Measurements from ENCODE around the gene MYO15B.

The MYO15B gene

DNA sequence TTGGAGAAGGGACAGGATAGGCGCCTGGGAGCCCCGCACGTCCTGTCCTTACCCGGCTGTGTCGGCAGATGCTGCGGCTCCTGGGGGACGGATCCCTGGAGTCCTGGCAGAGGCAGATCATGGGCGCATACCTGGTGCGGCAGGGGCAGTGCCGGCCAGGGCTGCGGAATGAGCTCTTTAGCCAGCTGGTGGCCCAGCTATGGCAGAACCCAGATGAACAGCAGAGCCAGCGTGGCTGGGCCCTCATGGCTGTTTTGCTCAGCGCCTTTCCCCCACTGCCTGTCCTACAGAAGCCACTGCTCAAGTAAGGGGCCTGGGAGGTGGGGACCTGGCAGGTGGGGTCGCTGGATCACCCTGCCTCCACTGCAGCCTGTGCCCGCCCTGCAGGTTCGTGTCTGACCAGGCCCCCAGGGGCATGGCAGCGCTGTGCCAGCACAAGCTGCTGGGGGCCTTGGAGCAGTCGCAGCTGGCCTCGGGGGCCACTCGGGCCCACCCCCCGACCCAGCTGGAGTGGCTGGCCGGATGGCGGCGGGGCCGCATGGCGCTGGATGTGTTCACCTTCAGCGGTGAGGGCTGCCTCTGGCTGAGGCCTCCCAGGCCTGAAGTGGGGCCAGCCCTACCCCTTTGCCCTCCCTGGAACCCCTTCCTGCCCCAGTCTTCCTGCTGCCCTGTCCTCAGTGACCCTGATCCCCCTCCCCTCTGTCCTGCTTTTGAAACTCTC, 25.5 kb downstream of the MYO15B start:
- TF ChIP-seq, protein P1, sequence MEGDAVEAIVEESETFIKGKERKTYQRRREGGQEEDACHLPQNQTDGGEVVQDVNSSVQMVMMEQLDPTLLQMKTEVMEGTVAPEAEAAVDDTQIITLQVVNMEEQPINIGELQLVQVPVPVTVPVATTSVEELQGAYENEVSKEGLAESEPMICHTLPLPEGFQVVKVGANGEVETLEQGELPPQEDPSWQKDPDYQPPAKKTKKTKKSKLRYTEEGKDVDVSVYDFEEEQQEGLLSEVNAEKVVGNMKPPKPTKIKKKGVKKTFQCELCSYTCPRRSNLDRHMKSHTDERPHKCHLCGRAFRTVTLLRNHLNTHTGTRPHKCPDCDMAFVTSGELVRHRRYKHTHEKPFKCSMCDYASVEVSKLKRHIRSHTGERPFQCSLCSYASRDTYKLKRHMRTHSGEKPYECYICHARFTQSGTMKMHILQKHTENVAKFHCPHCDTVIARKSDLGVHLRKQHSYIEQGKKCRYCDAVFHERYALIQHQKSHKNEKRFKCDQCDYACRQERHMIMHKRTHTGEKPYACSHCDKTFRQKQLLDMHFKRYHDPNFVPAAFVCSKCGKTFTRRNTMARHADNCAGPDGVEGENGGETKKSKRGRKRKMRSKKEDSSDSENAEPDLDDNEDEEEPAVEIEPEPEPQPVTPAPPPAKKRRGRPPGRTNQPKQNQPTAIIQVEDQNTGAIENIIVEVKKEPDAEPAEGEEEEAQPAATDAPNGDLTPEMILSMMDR (IDR thresholded peaks at IDR 0.05; ENCODE audit: insufficient read depth, low read depth, low read length, missing control alignments), result no peak
- H3K4me3 ChIP-seq (ENCODE audit: low read depth, low read length), result no peak overlapping the region
- DNase-seq (ENCODE audit: low read depth), result no peak

DNA sequence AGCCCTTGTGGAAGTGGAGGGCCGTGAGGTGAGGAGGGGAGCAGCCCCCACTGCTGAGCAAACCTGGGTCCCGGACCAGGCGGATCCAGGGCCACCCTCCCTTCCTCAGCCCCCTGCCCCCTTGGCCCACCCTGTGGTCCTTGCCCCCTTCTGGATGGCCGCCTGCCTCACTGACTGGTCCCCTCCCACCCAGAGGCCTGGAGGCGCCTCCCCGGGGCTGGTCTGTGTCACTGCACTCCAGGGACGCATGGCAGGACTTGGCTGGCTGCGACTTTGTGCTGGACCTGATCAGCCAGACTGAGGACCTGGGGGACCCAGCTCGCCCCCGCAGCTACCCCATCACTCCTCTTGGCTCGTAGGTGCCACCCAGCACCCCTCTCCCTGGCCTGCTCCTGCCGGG, 26.4 kb downstream of the MYO15B start:
- no peak for DNase-seq (ENCODE audit: low read depth)
- H3K4me3 ChIP-seq (ENCODE audit: low read depth, low read length), result no peak overlapping the region
- TF ChIP-seq, protein P1 (IDR thresholded peaks at IDR 0.05; ENCODE audit: insufficient read depth, low read depth, low read length, missing control alignments), result peak; percentile 27

DNA sequence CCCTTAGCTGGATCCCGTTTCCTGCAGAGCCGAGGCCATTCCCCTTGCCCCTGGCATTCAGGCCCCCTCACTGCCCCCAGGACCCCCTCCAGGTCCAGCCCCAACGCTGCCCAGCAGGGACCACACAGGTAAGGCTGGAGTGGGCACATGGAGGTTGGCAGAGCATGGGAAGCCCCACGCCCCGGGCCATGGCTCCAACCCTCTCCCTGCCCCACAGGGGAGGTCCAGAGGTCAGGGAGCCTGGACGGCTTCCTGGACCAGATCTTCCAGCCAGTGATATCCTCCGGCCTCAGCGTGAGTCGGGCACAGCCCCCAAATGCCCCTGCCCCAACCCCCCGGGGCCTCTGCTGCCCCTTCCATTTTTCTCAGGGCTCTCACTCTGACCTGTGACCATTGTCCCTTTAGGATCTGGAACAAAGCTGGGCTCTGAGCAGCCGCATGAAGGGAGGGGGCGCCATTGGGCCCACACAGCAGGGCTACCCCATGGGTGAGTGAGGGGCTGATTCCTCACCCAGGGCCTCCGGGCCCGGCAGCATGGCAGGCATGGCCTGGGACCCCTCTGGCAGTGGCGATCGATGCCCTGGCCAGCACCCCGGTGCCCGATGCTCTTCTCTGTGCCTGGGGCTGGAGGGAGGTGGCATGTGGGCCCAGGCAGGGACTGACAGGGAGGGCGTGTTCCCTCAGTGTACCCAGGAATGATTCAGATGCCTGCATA, 27.1 kb downstream of the MYO15B start:
- no peak for DNase-seq (ENCODE audit: low read depth)
- no peak overlapping the region for H3K4me3 ChIP-seq (ENCODE audit: low read depth, low read length)
- TF ChIP-seq, protein P1 (IDR thresholded peaks at IDR 0.05; ENCODE audit: insufficient read depth, low read depth, low read length, missing control alignments), result no peak

DNA sequence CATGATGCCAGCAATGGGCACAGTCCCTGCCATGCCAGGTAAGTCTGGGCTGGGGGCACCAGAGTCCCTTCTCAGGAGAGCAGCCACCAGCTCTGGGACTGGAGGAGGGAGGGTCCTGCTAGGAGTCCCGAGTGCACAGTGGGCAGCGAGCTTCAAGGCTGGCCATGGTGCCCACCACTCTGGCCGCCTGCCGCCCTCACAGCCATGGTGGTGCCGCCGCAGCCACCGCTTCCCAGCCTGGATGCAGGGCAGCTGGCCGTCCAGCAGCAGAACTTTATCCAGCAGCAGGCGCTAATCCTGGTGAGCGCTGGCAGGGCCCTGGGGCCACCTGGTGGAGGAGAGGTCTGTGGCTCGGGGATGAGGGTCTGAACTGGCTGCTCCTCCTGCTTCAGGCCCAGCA, 27.7 kb downstream of the MYO15B start:
- no peak for DNase-seq (ENCODE audit: low read depth)
- no peak overlapping the region for H3K4me3 ChIP-seq (ENCODE audit: low read depth, low read length)
- TF ChIP-seq, protein P1 (IDR thresholded peaks at IDR 0.05; ENCODE audit: insufficient read depth, low read depth, low read length, missing control alignments), result no peak

DNA sequence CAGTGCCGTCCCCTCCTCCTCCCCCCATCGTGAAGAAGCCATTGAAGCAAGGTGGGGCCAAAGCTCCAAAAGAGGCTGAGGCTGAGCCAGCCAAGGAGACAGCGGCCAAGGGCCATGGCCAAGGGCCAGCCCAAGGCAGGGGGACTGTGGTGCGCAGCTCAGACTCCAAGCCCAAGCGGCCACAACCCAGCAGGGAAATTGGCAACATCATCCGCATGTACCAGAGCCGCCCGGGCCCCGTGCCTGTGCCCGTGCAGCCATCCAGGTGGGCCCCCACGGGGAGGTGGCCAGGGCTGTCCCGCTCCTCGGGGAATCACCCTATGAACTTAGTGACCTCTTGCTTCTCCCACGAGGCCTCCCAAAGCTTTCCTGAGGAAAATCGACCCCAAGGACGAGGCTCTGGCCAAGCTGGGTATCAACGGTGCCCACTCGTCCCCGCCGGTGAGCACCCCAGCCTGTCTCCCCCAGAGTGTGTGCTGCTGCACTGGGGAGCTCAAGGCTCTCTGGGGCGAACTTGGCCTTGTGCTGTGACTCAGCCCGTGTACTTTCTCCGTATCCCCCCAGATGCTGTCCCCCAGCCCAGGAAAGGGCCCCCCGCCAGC, 29.0 kb downstream of the MYO15B start:
- H3K4me3 ChIP-seq (ENCODE audit: low read depth, low read length), result no peak overlapping the region
- TF ChIP-seq, protein P1 (IDR thresholded peaks at IDR 0.05; ENCODE audit: insufficient read depth, low read depth, low read length, missing control alignments), result no peak
- no peak for DNase-seq (ENCODE audit: low read depth)

DNA sequence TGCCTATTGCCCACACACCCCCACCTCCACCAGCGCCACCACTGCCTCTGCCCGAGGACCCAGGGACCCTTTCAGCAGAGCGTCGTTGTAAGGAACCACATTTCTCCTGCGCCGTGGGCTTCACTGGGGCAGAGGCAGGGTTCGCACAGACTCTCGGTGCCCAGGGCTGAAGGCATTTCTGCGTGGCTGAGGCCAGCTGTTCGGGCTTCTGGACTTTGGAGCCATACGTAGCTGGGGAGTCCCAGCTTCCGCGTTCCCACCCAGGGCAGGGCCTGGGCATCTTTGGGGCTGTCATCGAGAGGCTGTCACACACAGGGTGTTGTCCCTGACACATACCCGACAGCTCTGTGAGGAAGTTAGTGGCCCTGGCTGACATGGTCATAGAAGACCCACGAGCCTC, 29.6 kb downstream of the MYO15B start:
- H3K4me3 ChIP-seq (ENCODE audit: low read depth, low read length), result no peak overlapping the region
- DNase-seq (ENCODE audit: low read depth), result no peak
- TF ChIP-seq, protein P1 (IDR thresholded peaks at IDR 0.05; ENCODE audit: insufficient read depth, low read depth, low read length, missing control alignments), result no peak
